K562 (cell line): ENCODE results near the gene DRAXIN. TPM values are rescaled to one million over a fixed set of nuclear protein-coding genes. Genes with fewer than 3 reads are reported as not detected.
A peak's percentile ranks its signal among the peaks of the same experiment; 100 is the strongest.

Experiments
- ATAC-seq: fragments of 200-7000 bp; cut with Tn5 transposase; 3 replicates; pipeline ENCODE4 v1.9.1; 2020; ENCODE audit warnings: moderate library complexity
- BruUV-seq: library from RNA; stranded (reverse); fragments of 400-500 nt; replicated peaks from 2 replicates; lab custom pipeline; 2021; lab: Mats Ljungman, UMichigan
- CTCF ChIA-PET: fragments of 300-600 bp; formaldehyde crosslinking; extraction: SDS; loops from one replicate; lab custom pipeline; 2021; ENCODE audit warnings: low intra/inter-chr PET ratio; lab: Yijun Ruan, JAX
- POLR2A ChIA-PET: fragments of 300-600, 350-650 bp; sonication (Branson Sonifier 250); formaldehyde crosslinking; extraction: SDS; loops from one replicate; lab custom pipeline; 2021; ENCODE audit warnings: antibody characterized with exemption, inconsistent platforms; lab: Yijun Ruan, JAX
- DNase-seq, 4 experiments: peaks; one replicate each; pipeline versions ENCODE4 v3.0.0 to v3.0.0-alpha.2; 2011 to 2018; ENCODE audit warnings: low spot score in 3 of 4, mixed read lengths in 3 of 4; ENCODE audit errors: extremely low read depth in 1 of 4
- FAIRE-seq: peaks from 2 replicates; lab custom pipeline; 2011; peaks lifted over from hg19 to GRCh38; lab: Jason Lieb, UNC
- H2AFZ ChIP-seq: 2 replicates; pipeline ENCODE4 v1.6.0; 2011; ENCODE audit warnings: low read depth, low read length, control low read depth, inconsistent platforms
- H3K27ac ChIP-seq: fragments of 200-600 bp; 3 replicates; pipeline ENCODE4 v1.8.0; 2011; ENCODE audit warnings: low read depth, mild to moderate bottlenecking, control low read depth, inconsistent platforms, low read length, moderate library complexity, mixed read lengths; ENCODE audit errors: extremely low read depth
- H3K27me3 ChIP-seq, 2 experiments: fragments of 300-600 bp in 1 of 2; 2 replicates in 1 of 2; 3 replicates in 1 of 2; pipeline versions ENCODE4 v1.6.0 to v1.8.0; 2011; ENCODE audit warnings: inconsistent platforms in 2 of 2, low read length in 2 of 2, mild to moderate bottlenecking in 1 of 2, mixed read lengths in 1 of 2, moderate library complexity in 1 of 2; ENCODE audit not compliant: control insufficient read depth in 2 of 2, insufficient read depth in 2 of 2
- H3K36me3 ChIP-seq: fragments of 300-600 bp; 3 replicates; pipeline ENCODE4 v1.8.0; 2011; ENCODE audit warnings: mild to moderate bottlenecking, low read length, inconsistent platforms; ENCODE audit not compliant: control insufficient read depth, insufficient read depth
- H3K4me1 ChIP-seq, 2 experiments: fragments of 200-600 bp in 1 of 2; replicated peaks in 1 of 2; 2 replicates in 1 of 2; 3 replicates in 1 of 2; pipeline versions ENCODE4 v1.5.1 to v1.8.0; 2011; ENCODE audit warnings: inconsistent platforms in 2 of 2, low read length in 2 of 2, mild to moderate bottlenecking in 1 of 2, mixed read lengths in 1 of 2, moderate library complexity in 1 of 2; ENCODE audit not compliant: control insufficient read depth in 2 of 2, insufficient read depth in 2 of 2
- H3K4me2 ChIP-seq: 2 replicates; pipeline ENCODE4 v1.6.1; 2011; ENCODE audit warnings: low read length, control low read depth, inconsistent platforms, mixed read lengths; ENCODE audit not compliant: insufficient read depth
- H3K4me3 ChIP-seq: fragments of 200-600 bp; sonication (generic), shearing (Covaris generic); 2 replicates; pipeline ENCODE4 v1.5.1; 2016; ENCODE audit warnings: control low read depth, inconsistent platforms
- H3K79me2 ChIP-seq: fragments of 200-600 bp; 3 replicates; pipeline ENCODE4 v1.8.0; 2011; ENCODE audit warnings: low read length, inconsistent platforms; ENCODE audit not compliant: control insufficient read depth, insufficient read depth
- H3K9ac ChIP-seq, 2 experiments: 2 replicates each; pipeline versions ENCODE4 v1.6.0 to v1.6.1; 2011; ENCODE audit warnings: low read depth in 2 of 2, low read length in 2 of 2, control low read depth in 1 of 2, inconsistent platforms in 1 of 2, mild to moderate bottlenecking in 1 of 2, mixed read lengths in 1 of 2; ENCODE audit not compliant: insufficient read depth in 1 of 2
- H3K9me1 ChIP-seq: one replicate; pipeline ENCODE4 v1.6.0; 2011; ENCODE audit warnings: inconsistent platforms, mild to moderate bottlenecking, low read length, moderate library complexity; ENCODE audit not compliant: control insufficient read depth, insufficient read depth
- H3K9me3 ChIP-seq: replicated peaks from 2 replicates; pipeline ENCODE4 v1.5.1; 2011; ENCODE audit warnings: low read depth, low read length, inconsistent platforms; ENCODE audit not compliant: control insufficient read depth, insufficient read depth
- H4K20me1 ChIP-seq: replicated peaks from 2 replicates; pipeline ENCODE4 v1.6.1; 2011; ENCODE audit warnings: low read length, inconsistent platforms, mixed read lengths; ENCODE audit not compliant: control insufficient read depth, insufficient read depth
- CSDE1 ChIP-seq, 2 experiments: fragments of 450-650 bp; IDR thresholded peaks; 2 replicates each; pipeline ENCODE4 v1.6.1; 2016; ENCODE audit warnings: mild to moderate bottlenecking in 1 of 2
- DNMT1 ChIP-seq: fragments of 450-650 bp; IDR thresholded peaks from 2 replicates; pipeline ENCODE4 v1.6.1; 2016; ENCODE audit warnings: antibody characterized with exemption, mild to moderate bottlenecking
- ETV6 ChIP-seq, 3 experiments: fragments of 150-350 bp in 1 of 3; sonication (generic) in 1 of 3; formaldehyde crosslinking in 1 of 3; IDR thresholded peaks; 2 replicates each; pipeline versions ENCODE4 v1.6.1 to v1.8.0; 2014 to 2022; ENCODE audit warnings: borderline replicate concordance in 2 of 3, low read depth in 2 of 3, antibody characterized with exemption in 1 of 3, low read length in 1 of 3, mild to moderate bottlenecking in 1 of 3, missing genetic modification reagents in 1 of 3
- FOXA1 ChIP-seq: fragments of 450-650 bp; IDR thresholded peaks from 2 replicates; pipeline ENCODE4 v1.6.1; 2016; ENCODE audit warnings: mild to moderate bottlenecking, borderline replicate concordance
- KAT8 ChIP-seq: fragments of 450-650 bp; IDR thresholded peaks from 2 replicates; pipeline ENCODE4 v1.6.1; 2016; ENCODE audit warnings: low read depth, mild to moderate bottlenecking
- NFE2 ChIP-seq: IDR thresholded peaks from 2 replicates; pipeline ENCODE4 v1.6.1; 2014; ENCODE audit warnings: antibody characterized with exemption, low read depth
- NR0B1 ChIP-seq: fragments of 450-650 bp; IDR thresholded peaks from one replicate; pipeline ENCODE4 v1.6.1; 2018; ENCODE audit warnings: mild to moderate bottlenecking, moderate library complexity; ENCODE audit not compliant: partially characterized antibody
- POLR2A ChIP-seq: fragments of 450-650 bp; conservative IDR thresholded peaks from 2 replicates; pipeline ENCODE4 v1.6.1; 2016
- POLR2H ChIP-seq: IDR thresholded peaks from 2 replicates; pipeline ENCODE4 v1.6.1; 2016; ENCODE audit warnings: missing genetic modification characterization, low read depth, mild to moderate bottlenecking, control low read depth, missing compliant biosample characterization, moderate library complexity
- RFX1 ChIP-seq: fragments of 450-650 bp; IDR thresholded peaks from 2 replicates; pipeline ENCODE4 v1.6.1; 2016; ENCODE audit warnings: mild to moderate bottlenecking, moderate library complexity
- ZBTB12 ChIP-seq: fragments of 250-450 bp; sonication (Bioruptor Pico); IDR thresholded peaks from 2 replicates; pipeline ENCODE4 v1.4.0; 2020
- ZBTB26 ChIP-seq: fragments of 450-650 bp; formaldehyde crosslinking; IDR thresholded peaks from 2 replicates; pipeline ENCODE4 v1.4.0; 2022; ENCODE audit warnings: missing genetic modification characterization
- ZBTB7A ChIP-seq: IDR thresholded peaks from 2 replicates; pipeline ENCODE4 v1.6.1; 2011; ENCODE audit warnings: low read depth, mild to moderate bottlenecking, low read length, moderate library complexity, borderline replicate concordance; ENCODE audit not compliant: control insufficient read depth
- ZNF3 ChIP-seq: fragments of 250-450 bp; sonication (Bioruptor Pico); IDR thresholded peaks from 2 replicates; pipeline ENCODE4 v1.5.0; 2021; ENCODE audit warnings: mild to moderate bottlenecking, moderate library complexity
- WGBS: fragments of 100-300 bp; shearing (Covaris generic); methylation state at CpG from one replicate; pipeline ENCODE4 v1.1.6; 2016; ENCODE audit warnings: low coverage, mixed read lengths; ENCODE audit not compliant: insufficient coverage; ENCODE audit errors: missing lambda C conversion rate; 5-methylcytosine and 5-hydroxymethylcytosine counted together
- in situ Hi-C: fragments of 300-500 bp; cut with MboI; formaldehyde crosslinking; loops from 4 replicates; pipeline ENCODE4 v1.15.0; 2018; ENCODE audit warnings: inconsistent platforms, mixed read lengths
- intact Hi-C: fragments of 100-400 bp; cut with micrococcal nuclease; formaldehyde crosslinking; loops from 2 replicates; pipeline ENCODE4 v1.14.2; 2022
- polyA plus RNA-seq, 8 experiments: library from polyadenylated mRNA; depleted of rRNA in 4 of 8; stranded (reverse) in 5 of 8; unstranded in 3 of 8; fragments of >200 nt; fragmentation: Nextera tagmentation in 2 of 8; fragmentation: Illumina TruSeq in 1 of 8; extraction: Ambion mirVana in 2 of 8; extraction: Trizol in 1 of 8; gene quantifications; 2 replicates each; pipeline versions ENCODE4 v1.2.1 to v1.2.3, GENCODE V29; 2011 to 2014; ENCODE audit warnings: inconsistent platforms in 1 of 8, missing spikeins in 1 of 8
- total RNA-seq, 7 experiments: library from RNA; depleted of rRNA in 6 of 7; stranded (reverse); fragments of >200 nt in 6 of 7; fragmentation: Illumina TruSeq in 2 of 7; extraction: Trizol in 2 of 7; gene quantifications; 2 replicates each; pipeline versions ENCODE4 v1.2.1 to v1.2.3, GENCODE V29; 2011 to 2021; ENCODE audit warnings: low replicate concordance in 1 of 7

The DRAXIN gene
- total and polyA plus RNA-seq, 9 of the 15 experiments (the other 6 are each of a cell fraction or from before 2014, with no cell fraction given), result 0.01 to 0.04 (median 0.01) TPM; not detected in 6

GRCh38 chr1:11735854-11736745 is 44.6 kb downstream of the DRAXIN start, which contains the start of gene AGTRAP (continued):
- TF ChIP-seq ZBTB7A (peak; percentile 98), POLR2H (tag) (no peak), NR0B1 (no peak), ZNF3 (CRISPR knock-in tag) (no peak)
- TF ChIP-seq, all 486 proteins: peak for 169

GRCh38 chr1:11736746-11737639 is 45.5 kb downstream of the DRAXIN start:
- 3% methylated on average over 15 of the region's 15 CpGs for WGBS
- Histone ChIP-seq H3K9ac (peak overlapping the region; percentile 87 to 97), H3K27me3 (no peaks in the 10 kb centered on the region), H4K20me1 (no peaks in the 10 kb centered on the region), H3K9me1 (peaks cover 7% of the 10 kb centered on the region), H3K4me1 (peaks cover 49 to 59% of the 10 kb centered on the region in 2 experiments), H3K9me3 (no peaks in the 10 kb centered on the region), H3K4me3 (peak overlapping the region; percentile 69), H3K4me2 (peak overlapping the region; percentile 99), H3K79me2 (peaks cover 51% of the 10 kb centered on the region), H3K27ac (peak overlapping the region; percentile 91), H2AFZ (peak overlapping the region; percentile 84), H3K36me3 (peaks cover 7% of the 10 kb centered on the region; the same call in 2 of the 3 replicates)
- in situ Hi-C loops (no loop called here), intact Hi-C loops (loop anchor here (5.0 kb wide), 1 partner anchor 60 kb away; no protein-coding TSS in a partner anchor)
- BruUV-seq, result no TSS peak
- ChIA-PET CTCF (no interaction called here), POLR2A (interaction anchor here (0.6 to 3.0 kb wide), 13 partner anchors 10 to 1272 kb away, joined by 3 to 23 read pairs (median 3); no protein-coding TSS in a partner anchor)
- FAIRE-seq, result peak; percentile 49
- ATAC-seq, result peak; percentile 52
- peak; percentile 43 to 73 (median 54) for DNase-seq
- TF ChIP-seq NFE2, result peak; percentile 36; the same call in 1 of the 2 replicates
- no peak for TF ChIP-seq FOXA1
- no peak for TF ChIP-seq RFX1
- TF ChIP-seq ZBTB26, result no peak
- TF ChIP-seq KAT8, result no peak
- TF ChIP-seq CSDE1 (IDR thresholded peaks at IDR 0.05), result no peak
- TF ChIP-seq DNMT1, result 0 out of 2 replicates have a peak, but pooled peaks have one; percentile 34
- no peak for TF ChIP-seq POLR2A
- TF ChIP-seq ETV6 (IDR thresholded peaks at IDR 0.05; ENCODE audit: borderline replicate concordance in 1 of 2, low read depth in 2 of 2, low read length in 1 of 2), result no peak
- TF ChIP-seq ETV6 (CRISPR knock-in tag; IDR thresholded peaks at IDR 0.05; ENCODE audit: borderline replicate concordance), result no peak
- no peak for TF ChIP-seq ZBTB12
